Measurements from ENCODE around the gene MTOR. TPM values are rescaled to one million over a fixed set of nuclear protein-coding genes. Genes with fewer than 3 reads are reported as not detected.

The MTOR gene
- total and polyA plus RNA-seq, 9 donors: 11.7 to 32.4 (median 21.3) TPM

- Histone ChIP-seq H3K27me3 (no peaks in the 10 kb centered on the region), H3K36me3 (no peaks in the 10 kb centered on the region), H3K4me1 (ENCODE audit: insufficient read depth) (peaks cover 2% of the 10 kb centered on the region), H3K27ac (no peak overlapping the region), H3K4me3 (no peak overlapping the region), H3K9me3 (no peaks in the 10 kb centered on the region)
- intact Hi-C loops (cut with DNase I): no loop called here
- DNase-seq: no peak
- WGBS, 3 donors: 76 to 78% (median 77%) methylated on average over 4 of the region's 4 CpGs
- no peak for TF ChIP-seq EP300 (IDR thresholded peaks at IDR 0.05)
- TF ChIP-seq POLR2A (IDR thresholded peaks at IDR 0.05): no peak
- TF ChIP-seq, protein P1, sequence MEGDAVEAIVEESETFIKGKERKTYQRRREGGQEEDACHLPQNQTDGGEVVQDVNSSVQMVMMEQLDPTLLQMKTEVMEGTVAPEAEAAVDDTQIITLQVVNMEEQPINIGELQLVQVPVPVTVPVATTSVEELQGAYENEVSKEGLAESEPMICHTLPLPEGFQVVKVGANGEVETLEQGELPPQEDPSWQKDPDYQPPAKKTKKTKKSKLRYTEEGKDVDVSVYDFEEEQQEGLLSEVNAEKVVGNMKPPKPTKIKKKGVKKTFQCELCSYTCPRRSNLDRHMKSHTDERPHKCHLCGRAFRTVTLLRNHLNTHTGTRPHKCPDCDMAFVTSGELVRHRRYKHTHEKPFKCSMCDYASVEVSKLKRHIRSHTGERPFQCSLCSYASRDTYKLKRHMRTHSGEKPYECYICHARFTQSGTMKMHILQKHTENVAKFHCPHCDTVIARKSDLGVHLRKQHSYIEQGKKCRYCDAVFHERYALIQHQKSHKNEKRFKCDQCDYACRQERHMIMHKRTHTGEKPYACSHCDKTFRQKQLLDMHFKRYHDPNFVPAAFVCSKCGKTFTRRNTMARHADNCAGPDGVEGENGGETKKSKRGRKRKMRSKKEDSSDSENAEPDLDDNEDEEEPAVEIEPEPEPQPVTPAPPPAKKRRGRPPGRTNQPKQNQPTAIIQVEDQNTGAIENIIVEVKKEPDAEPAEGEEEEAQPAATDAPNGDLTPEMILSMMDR (IDR thresholded peaks at IDR 0.05): no peak
These were observed 119.5 kb downstream of the MTOR start for GRCh38 chr1:11142618-11143391.

- no peak for TF ChIP-seq POLR2A (IDR thresholded peaks at IDR 0.05)
- TF ChIP-seq, protein P1 (IDR thresholded peaks at IDR 0.05): no peak
- no peak overlapping the region for H3K4me3 ChIP-seq
- no peaks in the 10 kb centered on the region for H3K27me3 ChIP-seq
- no peak overlapping the region for H3K27ac ChIP-seq
- peaks cover 4% of the 10 kb centered on the region for H3K4me1 ChIP-seq (ENCODE audit: insufficient read depth)
- 79 to 87% (median 82%) methylated on average over 3 of the region's 3 CpGs for WGBS, 3 donors
- intact Hi-C loops (cut with DNase I): no loop called here
- no peak for DNase-seq
- no peaks in the 10 kb centered on the region for H3K36me3 ChIP-seq
- no peaks in the 10 kb centered on the region for H3K9me3 ChIP-seq
These were observed 123.4 kb downstream of the MTOR start for GRCh38 chr1:11138952-11139351.

- Histone ChIP-seq H3K27ac (no peak overlapping the region), H3K9me3 (no peaks in the 10 kb centered on the region), H3K4me1 (ENCODE audit: insufficient read depth) (peaks cover 4% of the 10 kb centered on the region), H3K27me3 (no peaks in the 10 kb centered on the region), H3K36me3 (no peaks in the 10 kb centered on the region), H3K4me3 (no peak overlapping the region)
- TF ChIP-seq POLR2A (IDR thresholded peaks at IDR 0.05) (no peak), EP300 (IDR thresholded peaks at IDR 0.05) (no peak)
- TF ChIP-seq, protein P1 (IDR thresholded peaks at IDR 0.05): no peak
- intact Hi-C loops (cut with DNase I): no loop called here
- no peak for DNase-seq
- 76 to 96% (median 86%) methylated on average over 1 of the region's 1 CpG for WGBS, 3 donors
These were observed 124.3 kb downstream of the MTOR start for GRCh38 chr1:11138029-11138428.

GRCh38 chr1:11134898-11135266, 127.5 kb downstream of the MTOR start:
- Histone ChIP-seq H3K4me1 (ENCODE audit: insufficient read depth) (peaks cover 4% of the 10 kb centered on the region), H3K27me3 (no peaks in the 10 kb centered on the region), H3K36me3 (no peaks in the 10 kb centered on the region), H3K27ac (no peak overlapping the region), H3K9me3 (no peaks in the 10 kb centered on the region), H3K4me3 (no peak overlapping the region)
- no peak for TF ChIP-seq EP300 (IDR thresholded peaks at IDR 0.05)
- TF ChIP-seq, protein P1 (IDR thresholded peaks at IDR 0.05): no peak
- no peak for TF ChIP-seq POLR2A (IDR thresholded peaks at IDR 0.05)
- 62 to 77% (median 68%) methylated on average over 5 of the region's 5 CpGs for WGBS, 3 donors
- intact Hi-C loops (cut with DNase I): no loop called here
- no peak for DNase-seq

Data from ovary (tissue), 9 donors.